ENCODE measurements around the gene CLBA1.

CLBA1 gene

DNA sequence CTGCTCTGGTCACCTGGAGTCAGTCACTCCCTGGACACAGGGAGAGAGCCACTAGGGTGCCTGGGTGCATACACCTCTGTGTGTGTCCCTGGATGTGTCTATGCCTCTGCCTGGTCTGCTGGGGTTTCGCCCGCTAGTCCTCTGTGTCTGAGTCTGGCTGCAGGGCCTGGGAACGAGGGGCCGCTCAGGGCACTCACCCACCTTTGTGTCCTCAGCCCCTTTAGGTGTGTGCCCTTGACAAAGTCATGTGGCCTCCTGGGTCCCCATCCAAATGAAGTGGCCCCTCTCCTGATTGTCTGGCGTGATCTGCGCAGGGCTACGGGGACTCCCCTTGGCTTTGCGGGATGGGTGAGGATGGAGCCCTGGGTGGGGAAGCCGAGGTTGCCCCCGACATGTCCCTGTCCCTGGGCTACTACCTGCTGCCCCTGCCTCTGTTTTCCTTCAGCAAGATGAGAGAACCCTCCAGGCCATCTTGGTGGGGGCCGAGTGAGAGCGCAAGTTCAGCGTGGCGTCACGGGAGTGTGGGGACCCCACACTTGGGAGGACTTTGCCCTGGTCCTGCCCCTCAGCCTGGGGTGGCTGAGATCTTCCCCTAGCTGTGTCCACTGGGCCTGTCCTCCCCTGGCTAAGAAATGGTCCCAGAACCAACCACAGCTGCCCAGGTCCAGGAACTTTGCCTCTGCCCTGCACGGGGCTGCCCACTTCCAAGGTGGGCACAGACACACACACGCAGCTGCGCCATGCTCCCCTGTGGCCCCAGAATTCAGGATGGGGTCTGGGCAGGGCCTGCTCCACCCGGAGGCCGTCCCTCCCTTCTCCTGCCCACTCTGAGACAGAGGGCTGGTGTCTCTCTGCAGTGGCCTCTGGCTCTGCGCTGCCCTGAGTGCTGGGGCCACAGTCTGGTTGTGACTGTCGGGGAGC is 4.7 kb upstream of the CLBA1 start:
- H3K18ac ChIP-seq (ENCODE audit: low read depth in 1 of 2, low read length in 2 of 2) = no peak overlapping the region
- H3K9me3 ChIP-seq (ENCODE audit: control insufficient read depth, low read length) = no peaks in the 10 kb centered on the region
- H3K27me3 ChIP-seq (ENCODE audit: control insufficient read depth in 1 of 2, insufficient read depth in 1 of 2, low read length in 2 of 2) = no peaks in the 10 kb centered on the region
- H2AFZ ChIP-seq (ENCODE audit: low read depth, low read length) = no peak overlapping the region
- no peak overlapping the region for H3K9ac ChIP-seq (ENCODE audit: low read length)
- no peak overlapping the region for H2BK5ac ChIP-seq (ENCODE audit: low read depth, low read length, poor library complexity, severe bottlenecking)
- no peak overlapping the region for H3K27ac ChIP-seq (ENCODE audit: low read length, poor library complexity, severe bottlenecking)
- DNase-seq = no peak
- peaks cover 62% of the 10 kb centered on the region for H3K4me1 ChIP-seq (ENCODE audit: control insufficient read depth, insufficient read depth, low read depth, low read length)
- no peak overlapping the region for H3K4ac ChIP-seq (ENCODE audit: low read depth in 1 of 2, low read length in 2 of 2)
- H3K23ac ChIP-seq (ENCODE audit: low read length in 2 of 2) = no peak overlapping the region
- H3K79me1 ChIP-seq (replicated peaks; ENCODE audit: low read length, poor library complexity, severe bottlenecking) = peaks cover 9% of the 10 kb centered on the region
- peak overlapping the region; percentile 83 for H2AK5ac ChIP-seq (ENCODE audit: low read length, severe bottlenecking)
- H3K4me3 ChIP-seq (ENCODE audit: insufficient read depth in 1 of 2, low read depth in 1 of 2, low read length in 2 of 2) = no peak overlapping the region
- H3K4me2 ChIP-seq (ENCODE audit: low read length, poor library complexity, severe bottlenecking) = no peak overlapping the region
- H4K91ac ChIP-seq (ENCODE audit: low read length) = no peak overlapping the region
- H3K36me3 ChIP-seq (ENCODE audit: control insufficient read depth in 1 of 2, insufficient read depth in 2 of 2, low read depth in 1 of 2, low read length in 2 of 2) = no peaks in the 10 kb centered on the region
- no peak overlapping the region for H3K14ac ChIP-seq (ENCODE audit: low read length in 2 of 2)
- H2BK120ac ChIP-seq (ENCODE audit: low read depth, low read length) = no peak overlapping the region
- H2BK15ac ChIP-seq (ENCODE audit: low read depth, poor library complexity, severe bottlenecking) = no peak overlapping the region
- no peak overlapping the region for H4K8ac ChIP-seq (ENCODE audit: low read length)
- WGBS = 92% methylated on average over 22 of the region's 22 CpGs
- H2BK12ac ChIP-seq (ENCODE audit: low read length in 2 of 2) = no peak overlapping the region

DNA sequence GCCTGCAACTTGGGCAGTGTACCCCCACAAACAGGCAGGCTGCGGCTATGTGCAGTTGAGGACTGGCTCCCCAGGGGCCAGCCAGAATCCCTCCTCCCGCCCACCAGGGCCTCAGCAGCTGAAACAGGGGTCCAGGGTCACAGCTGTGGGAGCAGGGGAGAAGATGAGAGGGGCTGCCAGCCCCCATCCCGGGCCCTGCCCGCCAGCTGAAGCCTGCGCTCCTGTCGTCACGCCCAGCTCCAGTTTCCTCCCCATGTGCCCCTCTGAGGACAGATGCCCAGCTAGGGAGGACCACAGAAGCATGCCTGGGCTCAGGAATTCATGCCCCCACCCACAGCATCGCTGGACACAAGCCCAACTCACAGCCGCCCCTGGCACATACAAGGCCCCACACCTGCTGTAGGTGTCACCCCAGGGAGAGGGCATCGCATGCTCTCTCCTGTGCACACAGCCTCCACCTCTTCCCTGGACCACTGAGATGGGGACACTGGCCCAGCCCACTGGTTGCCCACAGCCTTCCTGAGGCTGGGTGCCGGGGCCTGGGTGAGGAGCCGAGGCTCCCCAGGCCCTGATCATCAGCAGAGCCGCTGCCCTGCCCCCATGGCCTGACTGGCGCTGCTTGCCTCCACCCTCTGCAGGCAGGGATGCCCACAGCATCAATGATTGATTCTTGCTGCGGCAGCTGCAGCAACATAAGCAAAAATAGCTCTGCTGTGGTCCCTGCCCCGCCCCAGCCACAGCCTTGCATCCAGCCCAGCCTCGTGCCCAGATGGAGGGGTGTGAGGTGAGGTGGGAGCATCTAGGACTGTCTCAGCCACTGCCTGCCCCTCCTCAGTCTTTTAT is 3.7 kb upstream of the CLBA1 start:
- Histone ChIP-seq H2BK120ac (ENCODE audit: low read depth, low read length) (no peak overlapping the region), H3K27ac (ENCODE audit: low read length, poor library complexity, severe bottlenecking) (no peak overlapping the region), H3K4me3 (ENCODE audit: insufficient read depth in 1 of 2, low read depth in 1 of 2, low read length in 2 of 2) (no peak overlapping the region), H3K36me3 (ENCODE audit: control insufficient read depth in 1 of 2, insufficient read depth in 2 of 2, low read depth in 1 of 2, low read length in 2 of 2) (no peaks in the 10 kb centered on the region), H3K79me1 (replicated peaks; ENCODE audit: low read length, poor library complexity, severe bottlenecking) (peaks cover 16% of the 10 kb centered on the region), H3K14ac (ENCODE audit: low read length in 2 of 2) (no peak overlapping the region), H3K18ac (ENCODE audit: low read depth in 1 of 2, low read length in 2 of 2) (no peak overlapping the region), H3K9me3 (ENCODE audit: control insufficient read depth, low read length) (no peaks in the 10 kb centered on the region), H3K23ac (ENCODE audit: low read length in 2 of 2) (no peak overlapping the region), H2BK5ac (ENCODE audit: low read depth, low read length, poor library complexity, severe bottlenecking) (no peak overlapping the region), H2BK12ac (ENCODE audit: low read length in 2 of 2) (no peak overlapping the region), H3K4ac (ENCODE audit: low read depth in 1 of 2, low read length in 2 of 2) (no peak overlapping the region), H2BK15ac (ENCODE audit: low read depth, poor library complexity, severe bottlenecking) (no peak overlapping the region), H3K9ac (ENCODE audit: low read length) (no peak overlapping the region), H2AK5ac (ENCODE audit: low read length, severe bottlenecking) (peak overlapping the region; percentile 36), H4K8ac (ENCODE audit: low read length) (no peak overlapping the region), H3K27me3 (ENCODE audit: control insufficient read depth in 1 of 2, insufficient read depth in 1 of 2, low read length in 2 of 2) (no peaks in the 10 kb centered on the region), H4K91ac (ENCODE audit: low read length) (no peak overlapping the region), H2AFZ (ENCODE audit: low read depth, low read length) (no peak overlapping the region), H3K4me2 (ENCODE audit: low read length, poor library complexity, severe bottlenecking) (no peak overlapping the region), H3K4me1 (ENCODE audit: control insufficient read depth, insufficient read depth, low read depth, low read length) (peaks cover 63% of the 10 kb centered on the region)
- no peak for DNase-seq
- WGBS = 85% methylated on average over 17 of the region's 17 CpGs

- peak overlapping the region; percentile 21 for H2BK5ac ChIP-seq (ENCODE audit: low read depth, low read length, poor library complexity, severe bottlenecking)
- H3K9me3 ChIP-seq (ENCODE audit: control insufficient read depth, low read length) = no peaks in the 10 kb centered on the region
- no peak overlapping the region for H3K4me3 ChIP-seq (ENCODE audit: insufficient read depth in 1 of 2, low read depth in 1 of 2, low read length in 2 of 2)
- H3K9ac ChIP-seq (ENCODE audit: low read length) = no peak overlapping the region
- H3K23ac ChIP-seq (ENCODE audit: low read length in 2 of 2) = no peak overlapping the region
- no peak overlapping the region for H3K14ac ChIP-seq (ENCODE audit: low read length in 2 of 2)
- H3K4ac ChIP-seq (ENCODE audit: low read depth in 1 of 2, low read length in 2 of 2) = no peak overlapping the region
- no peaks in the 10 kb centered on the region for H3K36me3 ChIP-seq (ENCODE audit: control insufficient read depth in 1 of 2, insufficient read depth in 2 of 2, low read depth in 1 of 2, low read length in 2 of 2)
- peaks cover 11% of the 10 kb centered on the region for H3K79me1 ChIP-seq (replicated peaks; ENCODE audit: low read length, poor library complexity, severe bottlenecking)
- no peak overlapping the region for H3K4me2 ChIP-seq (ENCODE audit: low read length, poor library complexity, severe bottlenecking)
- peak overlapping the region; percentile 36 for H2AK5ac ChIP-seq (ENCODE audit: low read length, severe bottlenecking)
- no peak overlapping the region for H2BK12ac ChIP-seq (ENCODE audit: low read length in 2 of 2)
- peaks cover 56% of the 10 kb centered on the region for H3K4me1 ChIP-seq (ENCODE audit: control insufficient read depth, insufficient read depth, low read depth, low read length)
- H3K18ac ChIP-seq (ENCODE audit: low read depth in 1 of 2, low read length in 2 of 2) = no peak overlapping the region
- H3K27ac ChIP-seq (ENCODE audit: low read length, poor library complexity, severe bottlenecking) = no peak overlapping the region
- no peak overlapping the region for H2BK15ac ChIP-seq (ENCODE audit: low read depth, poor library complexity, severe bottlenecking)
- H2AFZ ChIP-seq (ENCODE audit: low read depth, low read length) = no peak overlapping the region
- H2BK120ac ChIP-seq (ENCODE audit: low read depth, low read length) = no peak overlapping the region
- no peak overlapping the region for H4K91ac ChIP-seq (ENCODE audit: low read length)
- no peak overlapping the region for H4K8ac ChIP-seq (ENCODE audit: low read length)
- no peaks in the 10 kb centered on the region for H3K27me3 ChIP-seq (ENCODE audit: control insufficient read depth in 1 of 2, insufficient read depth in 1 of 2, low read length in 2 of 2)
- DNase-seq = no peak
- WGBS = 94% methylated on average over 10 of the region's 10 CpGs
Observed at GRCh38 chr14:104982548-104983230, 2.9 kb upstream of the CLBA1 start.
